GM10847 (cell line): ENCODE measurements around the gene ZBTB4.
A peak's percentile ranks its signal among the peaks of the same experiment; 100 is the strongest.
"Not testable (repeated sequence)": the region's sequence is repeated elsewhere in the genome, so short reads cannot be mapped to it uniquely, and the experiment has no call there.

ENCODE experiments used
- POLR2A ChIP-seq: IDR thresholded peaks from 2 replicates; pipeline ENCODE4 v1.6.1; 2011; ENCODE audit not compliant: insufficient read length; ENCODE audit errors: extremely low read depth

The ZBTB4 gene

GRCh38 chr17:7501729-7502128 is 22.3 kb upstream of the ZBTB4 start:
- TF ChIP-seq POLR2A: no peak

- TF ChIP-seq POLR2A: no peak
These were observed 19.7 kb upstream of the ZBTB4 start for GRCh38 chr17:7499161-7499560.

- TF ChIP-seq POLR2A: no peak
These were observed 18.2 kb upstream of the ZBTB4 start for GRCh38 chr17:7497636-7498035.

- no peak for TF ChIP-seq POLR2A
These were observed 17.8 kb upstream of the ZBTB4 start for GRCh38 chr17:7497228-7497627.

- TF ChIP-seq POLR2A: no peak
These were observed 17.2 kb upstream of the ZBTB4 start for GRCh38 chr17:7496470-7497183.

- no peak for TF ChIP-seq POLR2A
These were observed 16.5 kb upstream of the ZBTB4 start for GRCh38 chr17:7495906-7496434.

GRCh38 chr17:7493941-7494340 is 14.5 kb upstream of the ZBTB4 start:
- TF ChIP-seq POLR2A: no peak

- TF ChIP-seq POLR2A: no peak
These were observed 12.2 kb upstream of the ZBTB4 start for GRCh38 chr17:7491583-7491982.

GRCh38 chr17:7490144-7490543 is 10.7 kb upstream of the ZBTB4 start:
- TF ChIP-seq POLR2A: no peak

- TF ChIP-seq POLR2A: no peak
These were observed 6.8 kb upstream of the ZBTB4 start for GRCh38 chr17:7486181-7486580.

GRCh38 chr17:7484919-7485377 is 5.5 kb upstream of the ZBTB4 start:
- TF ChIP-seq POLR2A: no peak

GRCh38 chr17:7484067-7484918 is 4.9 kb upstream of the ZBTB4 start, which contains the start of gene POLR2A:
TSS of gene POLR2A (plus strand) at chr17:7484366.
- TF ChIP-seq POLR2A: peak; percentile 100

- TF ChIP-seq POLR2A: peak; percentile 62
These were observed 4.0 kb upstream of the ZBTB4 start for GRCh38 chr17:7483255-7484066.

GRCh38 chr17:7481275-7481674 is 1.8 kb upstream of the ZBTB4 start, which contains the start of gene SLC35G6:
TSS of gene SLC35G6 (plus strand) at chr17:7481446. CDS start at chr17:7481517, 71 bp downstream.
- TF ChIP-seq POLR2A: not testable (repeated sequence)

- TF ChIP-seq POLR2A: no peak
These were observed 606 bp upstream of the ZBTB4 start for GRCh38 chr17:7480089-7480384.
